T1000 (cell line): Measurements from ENCODE around the gene STN1.
A peak's percentile ranks its signal among the peaks of the same experiment; 100 is the strongest.

Experiments used
- DNase-seq: peaks from one replicate; lab custom pipeline; 2025; ENCODE audit warnings: mixed read lengths; lab: John Stamatoyannopoulos, UW

Gene STN1

DNA sequence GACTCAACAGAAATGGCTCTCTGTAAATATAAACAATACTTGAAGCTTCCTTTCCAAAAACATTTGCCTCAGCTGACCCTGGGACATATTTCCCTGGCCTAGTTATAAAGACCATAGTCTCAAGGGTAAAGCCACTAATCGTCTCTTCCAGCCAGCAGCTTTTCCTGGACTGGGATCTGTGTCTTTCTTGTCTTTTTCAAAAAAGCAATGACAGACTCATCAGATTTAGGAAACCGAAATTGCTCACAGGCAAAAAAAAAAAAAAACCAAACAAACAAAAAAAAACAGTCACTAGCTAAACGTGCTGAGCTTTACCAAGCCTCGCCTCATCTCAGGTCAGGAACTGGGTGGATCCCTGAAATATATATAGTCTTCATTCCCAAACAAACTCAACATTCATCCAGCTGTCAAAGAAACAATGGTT, 23.5 kb downstream of the STN1 start:
- DNase-seq: no peak

- no peak for DNase-seq
Observed at GRCh38 chr10:103893817-103894216, 24.2 kb downstream of the STN1 start.

DNA sequence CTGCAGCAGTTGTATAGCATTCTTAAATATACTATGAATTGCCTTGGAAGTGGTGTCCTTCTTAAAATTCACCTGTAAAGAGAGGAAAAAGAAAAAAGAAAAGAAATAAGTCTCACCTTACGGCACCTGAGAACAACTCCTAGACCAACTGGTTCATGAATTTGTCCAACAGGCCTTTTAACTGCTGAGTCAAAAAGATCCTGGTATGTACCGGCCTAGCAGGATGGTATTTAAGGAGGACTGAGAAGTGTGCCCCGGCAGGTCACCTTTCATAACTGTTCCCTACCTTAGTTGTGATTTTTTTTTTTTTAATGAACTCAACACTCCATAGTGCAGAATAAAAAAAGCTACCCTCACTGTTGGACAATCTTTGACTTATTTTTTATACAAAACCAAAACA, 25.8 kb downstream of the STN1 start:
- no peak for DNase-seq

DNA sequence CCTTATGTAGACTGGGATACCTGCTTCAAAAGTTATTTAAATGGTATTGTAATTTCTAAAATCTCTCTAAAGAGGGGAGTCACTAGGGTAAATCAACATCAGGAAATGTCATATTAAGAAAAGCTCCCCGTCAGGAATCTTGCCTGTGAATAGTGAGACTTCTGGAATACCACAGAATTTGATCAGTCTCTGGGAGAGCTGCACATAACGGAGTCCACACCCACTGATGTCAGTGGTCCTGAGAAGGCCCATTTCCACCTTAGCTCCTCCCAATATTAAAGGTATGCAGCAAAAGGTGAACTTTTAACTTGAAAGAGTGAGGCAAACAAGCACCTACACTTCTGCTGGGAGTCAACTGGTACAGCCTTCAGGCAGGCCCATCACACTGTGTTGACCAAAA, 27.3 kb downstream of the STN1 start:
- no peak for DNase-seq

DNA sequence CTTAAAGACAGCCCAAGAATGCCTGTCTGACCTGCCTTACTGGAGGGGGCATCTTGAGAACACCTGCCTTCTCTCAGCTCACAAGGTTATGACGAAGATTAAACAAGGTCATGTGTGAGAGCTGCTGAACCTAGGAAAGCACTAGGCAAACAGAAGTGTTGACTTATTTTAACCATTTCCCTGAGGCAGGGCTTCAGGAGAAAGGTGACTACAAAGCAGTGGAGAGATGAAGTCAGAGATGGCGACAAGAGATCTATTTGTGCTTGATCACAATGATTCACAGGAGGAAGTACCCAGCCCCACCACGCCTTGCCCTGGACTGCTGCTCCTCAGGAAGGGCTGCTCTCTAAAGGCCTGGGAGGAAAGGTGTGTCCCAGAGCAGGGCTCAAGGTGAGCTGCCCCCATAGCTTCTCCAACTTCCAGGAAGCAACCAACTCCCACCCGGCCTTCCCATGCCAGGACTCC, 27.8 kb downstream of the STN1 start:
- no peak for DNase-seq

DNA sequence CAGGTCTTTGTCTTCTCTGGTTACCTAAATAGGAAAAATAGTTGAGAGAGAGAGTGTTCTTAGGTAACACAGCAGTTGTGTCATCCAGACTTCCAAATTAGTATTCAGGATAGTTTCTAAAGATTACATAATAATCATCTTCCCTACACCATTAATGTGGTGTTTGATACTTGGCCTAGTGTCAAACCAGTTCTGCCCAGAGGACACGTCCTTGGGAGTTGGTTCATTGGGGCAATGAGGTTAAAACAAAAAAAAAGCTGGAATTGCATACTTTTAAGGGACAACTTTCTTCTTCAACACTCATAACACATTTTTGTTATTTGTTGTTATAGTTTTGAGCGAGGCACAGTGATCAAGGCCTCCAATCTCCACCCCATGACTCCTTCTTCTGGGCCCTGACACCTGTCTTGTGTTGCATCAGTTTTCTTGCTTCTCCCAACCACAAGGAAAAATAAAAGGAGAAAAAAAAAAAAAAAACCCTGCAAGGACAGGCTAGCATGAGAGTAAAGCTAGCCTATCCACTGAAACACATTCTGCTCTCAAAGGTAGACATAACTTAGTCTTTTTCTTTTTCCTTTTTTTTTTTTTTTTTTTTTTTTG, 28.8 kb downstream of the STN1 start:
- DNase-seq: no peak

DNA sequence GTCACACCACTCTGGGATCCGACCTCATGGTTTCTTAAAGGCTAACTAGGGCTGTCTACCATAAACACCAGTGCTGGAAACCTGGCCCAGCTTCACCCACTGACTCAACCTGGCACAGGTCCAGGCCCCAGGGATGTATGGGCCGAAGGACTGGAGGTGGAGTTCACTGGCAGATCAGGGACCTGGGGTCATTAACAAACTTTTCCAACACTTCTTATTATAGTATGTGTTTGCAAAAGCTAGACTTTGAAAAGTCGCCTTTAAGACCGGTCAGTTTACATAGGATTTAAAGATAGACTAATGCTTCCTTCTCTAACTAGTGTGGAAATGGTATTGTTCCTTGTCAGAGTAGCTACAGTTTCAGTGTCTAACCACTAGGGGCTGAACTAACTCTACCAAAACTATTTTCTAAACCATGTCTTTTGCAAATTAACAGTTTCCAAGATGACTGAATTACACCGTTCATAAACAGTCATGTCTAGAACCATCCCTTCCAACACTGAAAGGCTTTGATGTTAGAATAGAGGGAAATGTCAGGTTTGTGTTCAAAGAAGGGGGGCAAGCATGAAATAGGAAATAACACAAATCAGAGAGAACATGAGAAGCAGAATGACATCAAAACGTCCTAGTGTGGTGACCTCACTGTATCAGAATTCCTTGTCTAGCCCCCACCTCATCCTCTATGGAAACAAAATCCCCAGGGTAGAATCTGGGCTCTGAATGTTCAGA, 29.7 kb downstream of the STN1 start:
- DNase-seq: peak; percentile 62

DNA sequence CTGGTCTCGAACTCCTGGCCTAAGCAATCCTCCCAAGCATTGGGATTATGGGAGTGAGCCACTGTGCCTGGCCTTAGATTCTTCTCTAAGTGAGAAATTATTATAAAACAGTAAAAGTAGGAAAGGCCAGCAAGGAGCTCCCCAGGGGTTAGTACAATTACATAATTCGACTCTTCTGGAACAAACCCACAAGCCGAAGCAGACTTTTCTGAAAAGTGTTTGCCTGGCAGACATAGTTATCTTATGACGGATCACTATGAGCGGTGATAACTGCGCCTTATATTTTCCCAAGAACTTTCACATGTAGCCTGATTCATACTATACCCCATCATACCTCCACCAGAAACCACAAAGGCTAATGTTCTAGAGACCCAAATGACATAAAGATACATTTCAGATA, 32.4 kb downstream of the STN1 start:
- no peak for DNase-seq

DNA sequence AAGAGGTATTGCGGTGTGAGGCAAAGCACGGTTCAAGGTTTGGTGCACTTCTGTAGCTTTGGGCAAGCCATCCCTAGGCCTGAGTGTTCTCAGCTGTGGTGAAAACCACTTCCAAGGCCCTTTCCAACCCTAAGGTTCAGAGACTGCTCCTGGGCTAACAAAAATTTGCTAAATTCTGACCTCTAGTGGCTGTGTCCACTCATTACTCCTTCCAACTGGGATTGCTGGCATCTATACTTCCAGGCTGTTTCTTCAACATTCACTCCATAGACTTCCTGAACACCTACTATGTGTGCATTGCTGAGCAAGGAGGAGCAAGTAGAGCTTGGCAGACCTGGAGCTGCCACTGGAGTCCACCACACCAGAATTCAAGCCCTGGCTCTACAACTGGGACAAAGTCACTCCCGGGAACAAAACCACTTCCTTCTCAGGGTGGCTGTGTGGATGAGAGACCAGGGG, 33.3 kb downstream of the STN1 start:
- peak; percentile 56 for DNase-seq

DNA sequence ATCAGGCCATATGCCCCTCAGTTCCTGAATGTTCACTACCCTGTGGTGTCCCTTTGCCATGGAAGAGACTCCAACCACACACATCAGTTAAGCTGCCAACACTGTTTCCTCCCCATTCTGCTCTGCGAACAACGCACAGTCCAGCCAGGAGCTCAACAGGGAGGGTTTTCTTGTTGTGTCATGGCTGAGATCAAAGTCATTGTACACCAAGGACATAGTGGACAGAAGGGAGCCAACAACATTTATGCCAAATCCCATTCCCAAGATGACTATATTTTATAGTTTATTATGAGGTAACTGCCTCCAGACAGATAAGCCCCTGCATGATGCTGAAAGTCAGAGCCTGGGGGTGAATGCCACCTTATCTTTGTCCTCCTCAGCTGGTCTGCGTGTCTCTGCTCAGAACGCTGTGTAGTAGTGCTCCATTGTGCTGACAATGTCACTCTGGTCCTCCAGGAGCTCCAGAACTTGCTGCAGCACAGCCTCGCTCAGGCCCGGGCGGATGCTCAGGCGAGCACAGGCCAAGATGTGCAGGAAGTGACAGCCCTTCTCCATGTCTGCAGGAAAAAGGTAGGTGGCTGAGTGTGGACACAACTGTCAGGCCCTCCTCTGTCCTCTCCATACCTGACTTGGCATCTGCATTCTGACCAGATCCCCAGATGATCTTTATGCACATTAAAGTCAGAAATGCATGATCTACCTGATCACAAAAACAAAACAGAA, 35.5 kb downstream of the STN1 start:
- DNase-seq: no peak

DNA sequence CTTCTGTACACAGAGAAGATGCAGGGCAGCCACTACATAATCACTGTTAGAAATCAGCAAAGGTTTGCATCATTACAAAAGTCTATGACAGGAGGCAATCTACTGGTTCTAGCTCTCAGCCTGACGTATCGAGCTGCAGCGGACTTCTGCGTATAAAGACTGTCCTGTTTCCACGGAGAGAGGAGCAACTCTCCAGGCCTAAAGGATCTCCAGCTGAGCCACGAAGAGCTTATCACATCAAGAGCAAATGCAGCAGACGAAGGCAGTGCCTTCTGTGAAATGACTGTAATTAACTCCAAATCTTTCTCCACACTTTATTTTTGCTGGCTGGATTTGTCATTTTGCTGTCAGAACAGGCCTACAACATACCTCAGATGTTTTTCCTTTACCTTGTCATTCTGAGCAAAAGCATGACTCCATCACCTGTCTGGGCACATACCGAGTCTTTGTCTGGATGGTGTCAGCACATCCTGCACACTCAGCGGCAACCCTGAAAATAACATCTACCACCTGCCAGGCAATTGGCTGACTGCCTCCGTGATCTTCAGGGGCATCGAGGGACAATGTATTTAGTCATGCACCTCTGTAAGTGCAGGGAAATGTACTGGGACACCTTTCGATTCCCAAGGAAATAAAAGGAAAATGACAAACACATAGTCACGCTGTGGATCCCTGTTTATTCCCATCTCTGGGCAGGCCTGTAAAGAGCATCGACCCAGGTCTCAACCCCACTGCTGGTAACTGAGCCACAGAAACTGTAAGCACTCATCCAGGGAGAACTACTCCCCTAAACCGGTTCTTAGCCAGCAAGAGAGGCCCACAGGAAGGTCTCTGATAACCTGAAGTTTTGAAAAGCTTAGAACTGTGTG, 36.3 kb downstream of the STN1 start:
- no peak for DNase-seq

DNA sequence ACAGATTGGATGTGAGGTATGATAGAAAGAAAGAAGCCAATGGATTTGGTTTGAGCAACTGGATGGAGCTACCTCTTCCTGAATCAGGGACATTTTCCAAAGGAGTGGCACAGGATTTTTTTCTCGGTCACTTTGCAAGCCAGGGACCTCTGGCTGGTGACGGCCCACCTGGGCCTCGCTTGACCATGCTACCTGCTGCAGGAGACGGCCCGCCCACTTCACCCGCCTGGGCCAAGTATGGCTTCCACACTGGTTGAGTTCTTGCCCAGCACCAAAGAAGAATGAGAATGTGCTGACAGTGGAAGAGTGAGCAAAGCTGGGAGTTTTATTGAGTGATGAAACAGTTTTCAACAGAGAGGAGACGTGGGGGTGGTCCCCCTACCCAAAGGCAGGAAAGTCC, 38.2 kb downstream of the STN1 start:
- no peak for DNase-seq

- no peak for DNase-seq
Observed at GRCh38 chr10:103879409-103879808, 38.6 kb downstream of the STN1 start.

DNA sequence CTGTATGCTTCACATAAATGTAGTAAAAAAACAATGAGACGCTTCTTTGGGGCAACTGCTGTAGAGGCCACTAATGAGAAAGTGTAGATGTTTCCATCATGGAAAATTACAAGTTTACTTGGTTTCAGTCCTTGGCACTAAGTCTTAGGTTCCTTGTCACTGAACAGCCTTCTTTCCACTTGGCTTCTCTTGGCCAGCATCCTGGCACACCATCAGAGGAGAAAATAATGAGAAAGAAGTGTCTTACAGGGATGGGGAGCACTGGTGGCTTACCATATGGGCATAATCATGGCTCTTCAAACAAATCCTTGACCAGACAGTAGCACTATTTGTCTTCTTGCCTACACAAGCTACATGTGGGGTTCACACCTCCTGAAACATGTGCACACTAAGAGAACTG, 40.1 kb downstream of the STN1 start:
- no peak for DNase-seq

- DNase-seq: no peak
Observed at GRCh38 chr10:103876155-103876554, 41.8 kb downstream of the STN1 start.

DNA sequence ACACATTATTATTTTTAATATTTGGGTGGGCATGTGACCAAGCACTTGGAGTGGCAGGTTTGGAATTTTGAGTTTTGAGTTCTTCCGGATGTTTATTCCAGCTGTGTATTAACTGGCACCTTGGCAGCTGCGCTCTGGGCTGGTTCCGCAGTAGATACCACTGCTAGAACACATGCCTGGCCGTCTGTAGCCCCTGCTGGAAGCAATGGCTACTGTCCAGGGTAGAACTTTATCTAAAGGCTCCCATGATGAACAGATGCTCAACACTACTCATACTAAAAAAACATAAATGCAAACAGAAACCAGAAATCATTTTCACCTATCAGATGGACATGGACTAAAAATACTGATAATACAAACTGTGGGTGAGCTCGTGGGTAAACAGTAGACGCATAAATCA, 43.3 kb downstream of the STN1 start:
- DNase-seq: no peak

- DNase-seq: no peak
Observed at GRCh38 chr10:103872137-103872931, 45.6 kb downstream of the STN1 start.

GRCh38 chr10:103871006-103871405, 47.0 kb downstream of the STN1 start:
- no peak for DNase-seq

GRCh38 chr10:103870516-103870915, 47.5 kb downstream of the STN1 start:
- peak; percentile 69 for DNase-seq

DNA sequence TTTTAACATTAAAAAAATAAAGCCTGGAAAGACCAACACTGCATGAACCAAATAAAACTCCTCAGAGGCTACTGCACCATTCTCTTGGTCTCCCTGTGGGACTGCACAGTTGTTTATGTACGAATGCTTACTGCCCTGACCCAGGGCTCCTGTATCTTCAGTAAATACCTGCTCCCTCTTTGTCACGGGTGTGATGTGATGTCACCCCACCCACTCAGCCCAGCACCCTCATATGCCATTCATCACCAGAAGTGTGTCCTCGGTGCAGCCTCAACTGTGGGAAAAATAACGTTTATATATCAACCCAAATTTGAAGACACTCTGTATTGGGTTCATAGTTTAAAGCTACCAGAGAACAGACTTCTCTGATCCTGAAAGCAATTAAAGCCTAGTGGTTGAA, 48.6 kb downstream of the STN1 start:
- DNase-seq: no peak

- DNase-seq: no peak
Observed at GRCh38 chr10:103868200-103868599, 49.8 kb downstream of the STN1 start.
